Subcutaneous adipose tissue (tissue), 4 donors: ENCODE results near the gene DNAJC27. TPM values are rescaled to one million over a fixed set of nuclear protein-coding genes. Genes with fewer than 3 reads are reported as not detected.

Experiments
- CTCF ChIP-seq: fragments of 450-650 bp; IDR thresholded peaks from one replicate; pipeline ENCODE4 v1.5.1; 2016; ENCODE audit warnings: low read depth, mild to moderate bottlenecking, control low read depth, antibody characterized with exemption, moderate library complexity
- total RNA-seq, 4 donors: library from RNA; depleted of rRNA; stranded (reverse); fragments of >200 nt; gene quantifications; one replicate each; pipeline ENCODE4 v1.1.0, GENCODE V29; 2016

Gene DNAJC27
- total RNA-seq, 4 donors from 2014 or later: 9.3 to 21.5 (median 12.4) TPM

- TF ChIP-seq CTCF: no peak
Observed at GRCh38 chr2:25000036-25000435, 28.3 kb upstream of the DNAJC27 start.

GRCh38 chr2:24994146-24994724, 22.5 kb upstream of the DNAJC27 start:
- TF ChIP-seq CTCF: no peak

- TF ChIP-seq CTCF: no peak
Observed at GRCh38 chr2:24993406-24994145, 21.8 kb upstream of the DNAJC27 start.

- TF ChIP-seq CTCF: no peak
Observed at GRCh38 chr2:24986372-24986771, 14.6 kb upstream of the DNAJC27 start.

GRCh38 chr2:24985511-24985910, 13.8 kb upstream of the DNAJC27 start:
- TF ChIP-seq CTCF: no peak

GRCh38 chr2:24984912-24985311, 13.2 kb upstream of the DNAJC27 start:
- no peak for TF ChIP-seq CTCF

GRCh38 chr2:24981411-24982136, 9.8 kb upstream of the DNAJC27 start:
- TF ChIP-seq CTCF: no peak
